Stimulated activated effector memory CD8-positive, alpha-beta T cell treated with anti-CD3 and anti-CD28 coated beads, Interleukin-12 subunit alpha, Interleukin-12 subunit beta, amount 100 ng/mL, for 72 hours (primary cell): Measurements from ENCODE around the gene GPC3.

ENCODE experiments used
- ATAC-seq: fragments of 150-1000 bp; cut with Tn5 transposase; 2 replicates; pipeline ENCODE4 v1.10.0; 2021
- DNase-seq, 2 donors: peaks; one replicate each; pipeline ENCODE4 v3.0.0; 2021 to 2022; ENCODE audit warnings: low spot score in 2 of 2
- H3K27ac Mint-ChIP-seq: one replicate; pipeline ENCODE4 v1.8.0; 2022; ENCODE audit warnings: mild to moderate bottlenecking, mixed read lengths
- H3K36me3 Mint-ChIP-seq: one replicate; pipeline ENCODE4 v1.8.0; 2022; ENCODE audit warnings: mild to moderate bottlenecking, mixed read lengths
- H3K4me1 Mint-ChIP-seq: one replicate; pipeline ENCODE4 v1.8.0; 2022; ENCODE audit warnings: mixed read lengths
- H3K4me3 Mint-ChIP-seq: one replicate; pipeline ENCODE4 v1.8.0; 2022; ENCODE audit warnings: mild to moderate bottlenecking, mixed read lengths
- H3K9me3 Mint-ChIP-seq: one replicate; pipeline ENCODE4 v1.8.0; 2022; ENCODE audit warnings: mixed read lengths

GPC3 gene

GRCh38 chrX:133838761-133839676 lies 146.4 kb downstream of the GPC3 start:
- H3K36me3 Mint-ChIP-seq, result no peaks in the 10 kb centered on the region
- H3K4me1 Mint-ChIP-seq, result no peaks in the 10 kb centered on the region
- no peak overlapping the region for H3K4me3 Mint-ChIP-seq
- peak in 1 of 2 donors; percentile 47 for DNase-seq
- no peak for ATAC-seq
- H3K27ac Mint-ChIP-seq, result no peak overlapping the region
- no peaks in the 10 kb centered on the region for H3K9me3 Mint-ChIP-seq

GRCh38 chrX:133837091-133837490 lies 148.3 kb downstream of the GPC3 start:
- ATAC-seq (no peak), DNase-seq (no peak)
- H3K4me3 Mint-ChIP-seq, result no peak overlapping the region

GRCh38 chrX:133836561-133836960 lies 148.8 kb downstream of the GPC3 start:
- Mint-ChIP-seq H3K27ac (no peak overlapping the region), H3K9me3 (no peaks in the 10 kb centered on the region), H3K4me3 (no peak overlapping the region), H3K36me3 (no peaks in the 10 kb centered on the region), H3K4me1 (no peaks in the 10 kb centered on the region)
- no peak for DNase-seq
- no peak for ATAC-seq

More at GRCh38 chrX:133837091-133837490, 148.3 kb downstream of the GPC3 start:
- Mint-ChIP-seq H3K4me1 (no peaks in the 10 kb centered on the region), H3K9me3 (no peaks in the 10 kb centered on the region), H3K36me3 (no peaks in the 10 kb centered on the region), H3K27ac (no peak overlapping the region)

DNA sequence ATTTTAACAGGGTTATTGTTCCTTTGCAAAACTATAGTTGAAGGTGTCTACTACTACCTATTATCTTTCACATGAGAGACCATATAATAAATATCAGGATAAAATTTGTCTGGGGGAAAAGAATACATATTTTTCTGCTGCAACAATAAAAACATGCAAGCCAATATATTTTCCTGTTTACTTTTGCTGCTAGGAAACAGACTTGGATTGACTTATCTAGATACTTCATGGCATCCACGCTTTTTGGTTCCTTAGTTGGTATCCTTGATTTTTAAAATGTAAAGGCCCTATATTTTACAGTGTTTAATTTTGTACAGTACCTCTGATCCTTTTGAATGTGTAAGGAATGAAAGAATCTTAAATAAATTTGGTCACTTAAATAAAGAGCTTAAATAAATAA lies 150.6 kb downstream of the GPC3 start:
- no peak for ATAC-seq
- Mint-ChIP-seq H3K27ac (no peak overlapping the region), H3K4me1 (no peaks in the 10 kb centered on the region), H3K9me3 (no peaks in the 10 kb centered on the region), H3K4me3 (no peak overlapping the region), H3K36me3 (no peaks in the 10 kb centered on the region)
- no peak for DNase-seq

DNA sequence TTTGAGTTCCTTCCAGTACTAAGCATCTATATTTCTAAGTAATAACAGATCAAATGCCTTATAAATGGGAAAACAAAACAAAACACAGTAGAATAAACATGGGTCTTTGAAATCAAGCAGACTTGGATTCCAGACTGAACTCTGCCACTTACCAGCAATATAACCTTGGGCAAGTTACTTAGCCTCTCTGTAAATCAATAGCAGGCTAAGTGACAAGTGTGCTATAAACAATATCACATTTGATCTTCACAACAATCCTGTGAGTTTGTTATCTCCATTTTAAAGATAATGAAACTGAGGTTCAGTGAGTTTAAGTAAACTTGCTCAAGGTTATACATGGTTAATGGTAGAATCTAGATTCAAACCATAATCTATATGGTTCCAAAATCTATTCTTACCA lies 165.8 kb downstream of the GPC3 start:
- no peaks in the 10 kb centered on the region for H3K9me3 Mint-ChIP-seq
- H3K4me1 Mint-ChIP-seq, result no peaks in the 10 kb centered on the region
- H3K36me3 Mint-ChIP-seq, result no peaks in the 10 kb centered on the region
- no peak overlapping the region for H3K27ac Mint-ChIP-seq
- H3K4me3 Mint-ChIP-seq, result no peak overlapping the region
- ATAC-seq (no peak), DNase-seq (no peak)

DNA sequence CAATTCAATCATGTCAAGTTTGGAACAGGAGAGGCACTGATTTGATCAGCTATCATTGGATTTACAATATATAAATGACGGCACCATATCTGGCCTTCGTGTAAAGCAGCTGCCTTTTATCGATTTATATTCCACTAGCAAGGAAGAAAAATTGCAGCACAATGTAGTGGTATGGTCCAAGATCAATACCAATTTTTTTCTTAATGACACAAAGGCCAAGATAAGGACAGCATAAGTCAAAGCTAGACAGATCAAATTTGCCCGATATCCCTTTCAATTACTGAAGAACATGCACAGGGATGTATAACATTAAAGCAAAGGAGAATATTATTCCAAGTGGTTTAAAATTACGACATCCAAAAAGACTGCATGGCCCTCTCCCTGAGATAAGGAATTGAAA lies 167.4 kb downstream of the GPC3 start:
- H3K4me1 Mint-ChIP-seq, result no peaks in the 10 kb centered on the region
- H3K36me3 Mint-ChIP-seq, result no peaks in the 10 kb centered on the region
- no peak overlapping the region for H3K27ac Mint-ChIP-seq
- H3K4me3 Mint-ChIP-seq, result no peak overlapping the region
- ATAC-seq (no peak), DNase-seq (no peak)
- H3K9me3 Mint-ChIP-seq, result no peaks in the 10 kb centered on the region

DNA sequence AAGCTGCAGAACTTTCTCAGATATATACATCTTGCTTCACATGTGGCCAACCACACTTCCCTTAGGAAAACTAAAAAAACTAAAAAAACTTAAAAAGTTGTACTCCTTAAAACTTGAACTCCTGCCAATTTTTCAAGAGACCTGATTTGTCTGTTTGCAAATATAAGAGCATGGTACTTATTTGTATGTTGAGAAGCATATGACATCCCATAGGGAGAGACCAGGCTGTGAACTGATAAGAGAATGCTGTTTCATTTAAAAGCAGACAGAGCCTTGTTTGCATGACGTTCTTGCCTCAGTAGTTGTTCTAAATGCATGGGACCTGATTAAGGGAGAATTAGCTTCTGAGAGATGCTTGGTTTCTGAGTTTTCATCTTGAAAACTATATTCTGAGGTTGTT lies 169.9 kb downstream of the GPC3 start:
- DNase-seq (no peak), ATAC-seq (no peak)
- Mint-ChIP-seq H3K4me1 (no peaks in the 10 kb centered on the region), H3K36me3 (no peaks in the 10 kb centered on the region), H3K9me3 (no peaks in the 10 kb centered on the region), H3K27ac (no peak overlapping the region), H3K4me3 (no peak overlapping the region)

- no peaks in the 10 kb centered on the region for H3K4me1 Mint-ChIP-seq
- no peak overlapping the region for H3K27ac Mint-ChIP-seq
- no peaks in the 10 kb centered on the region for H3K9me3 Mint-ChIP-seq
These were observed 171.4 kb downstream of the GPC3 start for GRCh38 chrX:133813971-133814370.

GRCh38 chrX:133812402-133812801 lies 173.0 kb downstream of the GPC3 start:
- no peaks in the 10 kb centered on the region for H3K9me3 Mint-ChIP-seq
- ATAC-seq, result no peak
- H3K4me1 Mint-ChIP-seq, result no peaks in the 10 kb centered on the region
- no peaks in the 10 kb centered on the region for H3K36me3 Mint-ChIP-seq
- H3K27ac Mint-ChIP-seq, result no peak overlapping the region
- no peak overlapping the region for H3K4me3 Mint-ChIP-seq
- DNase-seq, result no peak

More at GRCh38 chrX:133813971-133814370, 171.4 kb downstream of the GPC3 start:
- no peak for DNase-seq
- H3K4me3 Mint-ChIP-seq, result no peak overlapping the region
- no peak for ATAC-seq
- no peaks in the 10 kb centered on the region for H3K36me3 Mint-ChIP-seq

- H3K9me3 Mint-ChIP-seq, result no peaks in the 10 kb centered on the region
- H3K36me3 Mint-ChIP-seq, result no peaks in the 10 kb centered on the region
- H3K4me3 Mint-ChIP-seq, result no peak overlapping the region
- no peak for DNase-seq
- ATAC-seq, result no peak
- no peak overlapping the region for H3K27ac Mint-ChIP-seq
- H3K4me1 Mint-ChIP-seq, result no peaks in the 10 kb centered on the region
These were observed 174.5 kb downstream of the GPC3 start for GRCh38 chrX:133810925-133811324.

DNA sequence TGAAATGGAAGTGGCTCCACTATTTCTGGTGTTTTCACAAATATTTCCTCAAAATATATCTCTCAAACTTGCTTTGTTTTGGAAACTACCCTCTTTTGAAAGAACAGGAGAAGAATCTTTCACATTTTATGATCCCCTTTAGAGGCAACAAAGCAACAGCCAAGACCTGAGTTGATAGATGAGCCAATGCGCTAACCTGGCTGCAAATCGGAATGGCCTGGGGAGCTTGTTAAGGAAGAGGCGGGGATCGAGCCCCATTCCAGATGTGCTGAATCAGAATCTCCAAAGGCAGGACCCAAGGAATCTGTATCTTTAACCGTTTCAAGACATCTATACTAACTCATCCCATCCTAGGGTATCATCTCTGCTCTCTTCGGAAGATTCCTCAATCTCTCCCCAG lies 181.3 kb downstream of the GPC3 start:
- Mint-ChIP-seq H3K9me3 (no peaks in the 10 kb centered on the region), H3K27ac (no peak overlapping the region), H3K4me3 (no peak overlapping the region), H3K36me3 (no peaks in the 10 kb centered on the region), H3K4me1 (no peaks in the 10 kb centered on the region)
- DNase-seq (no peak), ATAC-seq (no peak)

DNA sequence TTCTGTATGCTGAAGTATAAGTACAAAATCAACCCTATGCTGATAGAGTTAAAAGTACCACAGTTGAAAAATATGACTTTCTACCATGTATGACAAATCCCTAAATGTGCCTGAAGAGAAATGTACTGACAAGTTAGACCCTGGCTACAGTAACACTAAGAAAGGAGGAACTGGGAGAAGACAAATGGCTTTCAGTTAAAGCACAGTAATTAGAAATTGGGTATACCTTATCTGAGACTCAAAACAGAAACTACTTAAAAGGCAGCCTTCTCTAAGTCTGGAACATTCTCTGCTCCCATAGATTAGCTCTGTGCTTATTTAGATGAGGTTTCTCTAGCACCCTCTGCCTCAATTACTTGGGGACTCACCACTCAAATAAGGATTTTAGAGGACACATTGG lies 189.1 kb downstream of the GPC3 start:
- H3K27ac Mint-ChIP-seq, result no peak overlapping the region
- no peak overlapping the region for H3K4me3 Mint-ChIP-seq
- no peaks in the 10 kb centered on the region for H3K4me1 Mint-ChIP-seq
- DNase-seq, result no peak
- H3K9me3 Mint-ChIP-seq, result no peaks in the 10 kb centered on the region
- ATAC-seq, result no peak
- no peaks in the 10 kb centered on the region for H3K36me3 Mint-ChIP-seq

GRCh38 chrX:133794126-133794525 lies 191.3 kb downstream of the GPC3 start:
- ATAC-seq (no peak), DNase-seq (no peak)
- H3K4me1 Mint-ChIP-seq, result no peaks in the 10 kb centered on the region
- no peaks in the 10 kb centered on the region for H3K36me3 Mint-ChIP-seq
- no peaks in the 10 kb centered on the region for H3K9me3 Mint-ChIP-seq
- no peak overlapping the region for H3K27ac Mint-ChIP-seq
- H3K4me3 Mint-ChIP-seq, result no peak overlapping the region

GRCh38 chrX:133793626-133794025 lies 191.8 kb downstream of the GPC3 start:
- Mint-ChIP-seq H3K9me3 (no peaks in the 10 kb centered on the region), H3K27ac (no peak overlapping the region), H3K4me1 (no peaks in the 10 kb centered on the region), H3K36me3 (no peaks in the 10 kb centered on the region), H3K4me3 (no peak overlapping the region)
- DNase-seq (no peak), ATAC-seq (no peak)

DNA sequence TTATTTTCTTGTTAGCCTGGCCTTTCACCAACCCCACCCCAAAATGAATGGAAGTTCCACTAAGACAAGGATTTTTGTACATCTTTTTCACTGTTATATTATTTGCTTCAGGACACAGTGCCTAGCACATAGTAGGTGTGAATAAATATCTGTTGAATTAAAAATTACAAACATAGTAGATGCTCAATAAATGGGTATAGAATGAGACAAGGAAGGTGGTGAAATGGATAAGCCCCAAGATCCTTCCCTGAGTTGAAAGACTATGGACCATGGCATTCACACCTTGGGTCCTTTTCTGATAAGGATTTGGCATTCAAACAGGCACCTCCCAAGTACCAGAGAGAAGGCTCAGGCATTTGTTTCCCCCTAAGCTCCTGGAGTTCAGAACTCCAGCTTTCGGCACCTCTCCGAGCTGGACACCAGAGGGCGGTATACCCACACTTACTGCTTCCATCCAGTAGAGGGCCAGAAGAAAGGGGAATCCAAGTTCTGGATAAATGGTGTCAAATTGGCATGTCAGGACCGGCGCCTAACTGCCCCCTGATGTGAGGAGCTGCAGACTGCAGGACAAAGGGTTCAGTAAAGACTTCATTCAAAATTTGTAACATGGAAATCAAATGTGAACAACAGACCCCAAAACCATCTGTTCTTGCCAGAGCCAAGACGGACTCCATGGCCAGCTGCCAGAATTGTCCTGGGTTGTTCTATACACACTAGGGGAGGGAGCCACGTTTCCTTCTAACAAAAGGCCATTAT lies 193.0 kb downstream of the GPC3 start:
- H3K9me3 Mint-ChIP-seq, result no peaks in the 10 kb centered on the region
- no peak overlapping the region for H3K4me3 Mint-ChIP-seq
- no peak overlapping the region for H3K27ac Mint-ChIP-seq
- DNase-seq (peak; percentile 32 to 60), ATAC-seq (peak; percentile 54)
- no peaks in the 10 kb centered on the region for H3K36me3 Mint-ChIP-seq
- H3K4me1 Mint-ChIP-seq, result no peaks in the 10 kb centered on the region

DNA sequence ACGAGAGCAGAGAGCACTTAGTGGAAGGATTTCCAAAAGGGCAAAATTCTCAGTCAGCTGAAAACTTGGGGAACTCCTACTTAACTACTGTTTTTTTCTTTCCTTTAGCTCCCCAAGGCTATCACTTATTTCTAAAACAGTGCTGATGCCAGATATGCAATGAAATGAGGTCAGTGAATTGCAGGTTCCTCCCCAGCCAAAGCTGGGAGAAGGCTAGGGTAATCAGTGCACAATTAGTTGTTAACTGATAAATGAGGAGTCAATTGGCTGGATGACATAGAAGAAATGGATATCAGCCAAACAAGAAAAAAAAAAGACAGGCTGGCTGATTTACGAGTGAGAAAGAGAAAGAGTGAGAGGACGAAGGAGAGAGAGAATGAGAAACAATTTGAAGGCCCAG lies 195.6 kb downstream of the GPC3 start:
- ATAC-seq (no peak), DNase-seq (no peak)
- H3K9me3 Mint-ChIP-seq, result no peaks in the 10 kb centered on the region
- H3K4me1 Mint-ChIP-seq, result no peaks in the 10 kb centered on the region
- no peak overlapping the region for H3K27ac Mint-ChIP-seq
- no peaks in the 10 kb centered on the region for H3K36me3 Mint-ChIP-seq
- no peak overlapping the region for H3K4me3 Mint-ChIP-seq
